Epithelial cell of alveolus of lung (primary cell): ENCODE measurements around the gene ZDHHC18. TPM values are rescaled to one million over a fixed set of nuclear protein-coding genes. Genes with fewer than 3 reads are reported as not detected.

Experiments
- total RNA-seq: library from RNA; depleted of rRNA; stranded (reverse); fragments of >200 nt; gene quantifications from 2 replicates; pipeline ENCODE4 v1.2.1, GENCODE V29; 2015

ZDHHC18 gene
- total RNA-seq, result 15.3 and 25.9 TPM in 2 replicates

DNA sequence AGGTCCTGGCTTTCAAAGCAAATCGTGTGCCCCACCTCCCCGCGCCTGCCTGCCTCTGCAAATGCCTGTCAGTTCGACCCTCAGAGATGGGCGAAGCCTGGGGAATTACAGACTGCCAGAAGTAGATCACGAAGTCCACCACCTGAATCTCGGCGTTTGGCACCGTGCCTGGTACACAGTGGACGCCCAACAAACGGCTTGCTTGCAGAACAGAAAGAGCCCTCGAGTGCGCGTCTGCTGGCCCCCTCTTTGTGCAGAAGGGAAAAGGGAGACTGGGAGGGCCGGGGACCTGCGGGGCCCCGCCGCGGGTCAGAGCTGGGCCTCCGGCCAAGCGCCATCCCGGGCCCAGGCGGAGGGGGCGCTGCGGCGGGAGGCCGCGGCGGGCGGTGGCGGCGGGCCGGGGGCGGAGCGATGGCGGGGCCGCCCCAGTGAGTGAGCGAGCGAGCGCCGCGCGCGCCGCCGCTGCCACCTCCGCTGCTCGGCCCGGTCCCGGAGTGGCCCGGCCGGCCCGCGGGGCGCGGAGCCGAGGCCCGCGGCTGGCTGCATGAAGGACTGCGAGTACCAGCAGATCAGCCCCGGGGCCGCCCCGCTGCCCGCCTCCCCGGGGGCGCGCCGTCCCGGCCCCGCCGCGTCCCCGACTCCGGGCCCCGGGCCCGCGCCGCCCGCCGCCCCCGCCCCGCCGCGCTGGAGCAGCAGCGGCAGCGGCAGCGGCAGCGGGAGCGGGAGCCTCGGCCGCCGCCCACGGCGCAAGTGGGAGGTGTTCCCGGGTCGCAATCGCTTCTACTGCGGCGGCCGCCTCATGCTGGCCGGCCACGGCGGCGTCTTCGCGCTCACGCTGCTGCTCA, at the start of gene ZDHHC18:
Gene ZDHHC18, plus strand, starts transcription at position 428 of the 845 bp plus-strand sequence. Its CDS starts 117 bp downstream, at position 545.

DNA sequence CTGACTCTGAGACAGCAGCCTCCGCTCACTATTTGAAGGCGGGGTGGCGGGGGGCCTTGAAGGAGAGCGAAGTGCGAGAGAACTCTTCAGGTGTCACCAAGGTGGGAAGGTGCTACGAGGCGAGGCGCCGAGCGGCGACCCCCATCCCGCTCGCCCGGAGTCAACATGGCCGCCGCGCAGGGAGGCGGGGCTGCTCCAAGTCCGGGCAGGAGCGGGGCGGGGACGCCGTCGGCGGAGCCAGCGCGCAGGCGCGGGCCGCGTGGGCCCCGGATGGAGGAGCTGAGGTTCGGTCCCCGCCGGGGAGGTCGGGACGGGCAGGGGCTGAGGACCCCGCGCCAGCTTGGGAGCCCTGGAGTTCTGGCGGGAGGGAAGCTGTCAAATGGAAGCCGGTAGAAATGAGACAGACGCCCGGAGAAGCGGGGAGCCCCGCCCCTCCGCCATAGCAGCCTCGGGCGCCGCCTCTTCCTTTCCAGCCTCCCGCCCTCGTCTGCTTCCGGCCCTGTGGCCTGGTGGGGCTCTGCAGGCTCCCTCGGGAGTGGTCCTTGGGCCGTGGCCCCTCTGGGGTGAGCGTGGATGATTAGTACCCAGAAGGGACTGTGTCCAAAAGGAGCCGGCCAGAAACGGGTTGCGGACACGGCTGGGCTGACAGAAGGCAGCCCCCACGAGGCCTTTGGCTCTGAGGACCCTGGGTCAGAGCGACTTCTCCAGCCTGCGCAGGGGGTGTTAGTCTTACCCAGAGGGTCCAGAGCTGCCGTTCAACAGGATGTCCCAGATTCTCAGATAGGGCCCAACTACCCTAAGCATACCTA, 38.6 kb upstream of the ZDHHC18 start, which contains the start of gene PIGV:
Gene PIGV, plus strand, starts transcription at position 245 of the 809 bp plus-strand sequence. CDS start 2,866 bp downstream, outside the sequence.

DNA sequence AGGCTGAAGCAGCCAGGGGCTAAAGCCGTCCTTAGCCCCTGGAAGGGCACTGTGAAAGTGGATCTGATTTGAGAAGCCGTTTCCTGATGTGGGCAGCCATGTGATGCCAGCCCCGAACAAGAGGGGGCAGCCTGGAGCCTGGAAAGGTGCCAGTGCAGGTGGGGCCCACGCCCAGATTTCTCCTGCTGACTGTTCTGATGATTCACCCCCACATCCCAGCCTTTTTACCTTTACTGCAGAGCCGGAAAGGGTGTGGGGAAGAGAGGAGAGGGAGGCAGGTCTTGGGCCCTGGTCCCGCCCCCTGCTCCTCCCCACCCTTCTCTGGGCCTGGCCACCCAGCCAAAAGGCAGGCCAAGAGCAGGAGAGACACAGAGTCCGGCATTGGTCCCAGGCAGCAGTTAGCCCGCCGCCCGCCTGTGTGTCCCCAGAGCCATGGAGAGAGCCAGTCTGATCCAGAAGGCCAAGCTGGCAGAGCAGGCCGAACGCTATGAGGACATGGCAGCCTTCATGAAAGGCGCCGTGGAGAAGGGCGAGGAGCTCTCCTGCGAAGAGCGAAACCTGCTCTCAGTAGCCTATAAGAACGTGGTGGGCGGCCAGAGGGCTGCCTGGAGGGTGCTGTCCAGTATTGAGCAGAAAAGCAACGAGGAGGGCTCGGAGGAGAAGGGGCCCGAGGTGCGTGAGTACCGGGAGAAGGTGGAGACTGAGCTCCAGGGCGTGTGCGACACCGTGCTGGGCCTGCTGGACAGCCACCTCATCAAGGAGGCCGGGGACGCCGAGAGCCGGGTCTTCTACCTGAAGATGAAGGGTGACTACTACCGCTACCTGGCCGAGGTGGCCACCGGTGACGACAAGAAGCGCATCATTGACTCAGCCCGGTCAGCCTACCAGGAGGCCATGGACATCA, 36.5 kb downstream of the ZDHHC18 start, which contains the start of gene SFN:
Gene SFN, plus strand, starts transcription at position 369 of the 904 bp plus-strand sequence. Its CDS starts 64 bp downstream, at position 433.

GRCh38 chr1:26889551-26890466, 63.3 kb downstream of the ZDHHC18 start, which contains the start of gene GPN2:
GPN2 (minus strand) TSS chr1:26890283; CDS start chr1:26890096, 187 bp downstream.

DNA sequence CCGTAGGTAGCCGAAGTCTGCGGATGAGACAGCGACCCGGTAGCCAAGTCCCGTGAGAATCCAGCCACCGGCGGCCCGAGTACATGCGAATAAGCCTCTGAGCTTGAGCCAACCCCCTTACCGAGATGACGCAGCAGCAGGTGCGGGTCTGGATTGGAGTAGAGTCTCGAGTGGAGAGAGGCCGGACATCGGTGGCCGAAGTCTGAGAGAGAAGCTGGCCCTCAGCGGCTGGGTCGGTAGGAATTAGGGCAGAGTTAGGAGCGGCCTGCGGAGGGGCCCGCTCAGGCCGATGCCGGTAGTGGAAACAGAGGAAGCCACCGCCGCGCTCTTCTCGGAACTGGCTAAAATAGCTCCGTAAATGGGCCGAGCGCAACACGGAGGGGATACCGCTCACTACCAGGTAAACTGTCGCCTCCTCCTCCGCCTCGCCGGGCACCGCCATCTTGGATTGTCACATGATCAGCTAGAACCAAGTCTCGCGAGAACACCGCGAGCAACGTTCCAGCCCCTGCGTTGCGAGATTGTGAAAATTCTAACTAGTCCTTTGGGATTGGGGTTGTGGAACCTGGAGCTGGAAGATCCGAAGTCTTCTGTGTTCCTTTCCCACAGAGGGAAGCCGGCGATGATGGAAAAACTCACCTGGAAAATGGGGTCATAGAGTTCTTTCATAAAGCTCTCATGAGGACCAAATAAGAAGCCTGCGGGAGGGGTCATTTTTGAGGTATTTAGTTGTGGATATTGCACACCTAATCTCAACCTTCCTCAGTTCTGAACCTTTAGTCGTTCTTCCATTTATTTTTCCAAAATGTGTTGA, 73.7 kb downstream of the ZDHHC18 start, which contains the start of gene GPATCH3:
Gene GPATCH3, minus strand, starts transcription at position 467 of the 814 bp plus-strand sequence. Its CDS starts 25 bp downstream, at position 442.

Other genes starting within 250 kb of the ZDHHC18 start
- 24.4 and 52.9 TPM in 2 replicates for gene ARID1A, start 130.7 kb upstream of the ZDHHC18 start, total RNA-seq
- 11.1 and 31.1 TPM in 2 replicates for gene PIGV, start 38.7 kb upstream of the ZDHHC18 start, total RNA-seq
- 3.3 and 7.0 TPM in 2 replicates for gene SFN, start 36.5 kb downstream of the ZDHHC18 start, total RNA-seq
- 11.2 and 15.1 TPM in 2 replicates for gene GPN2, start 63.6 kb downstream of the ZDHHC18 start, total RNA-seq
- 7.7 and 12.8 TPM in 2 replicates for gene GPATCH3, start 73.8 kb downstream of the ZDHHC18 start, total RNA-seq
- not detected in 2 replicates for gene NR0B2, start 87.3 kb downstream of the ZDHHC18 start, total RNA-seq
- gene NUDC, start 95.1 kb downstream of the ZDHHC18 start, total RNA-seq, result 51.8 and 75.1 TPM in 2 replicates
- 1.7 TPM in 1 of 2 replicates, not detected in the other for gene KDF1, start 133.8 kb downstream of the ZDHHC18 start, total RNA-seq
- 66.3 and 81.3 TPM in 2 replicates for gene TRNP1, start 167.0 kb downstream of the ZDHHC18 start, total RNA-seq
- 0.56 and 6.1 TPM in 2 replicates for gene TENT5B, start 186.2 kb downstream of the ZDHHC18 start, total RNA-seq